Activated CD8-positive, alpha-beta T cell treated with anti-CD3 and anti-CD28 coated beads for 36 hours (primary cell): Measurements from ENCODE around the gene MVB12B. TPM values are rescaled to one million over a fixed set of nuclear protein-coding genes. Genes with fewer than 3 reads are reported as not detected.
"Not testable (repeated sequence)": the region's sequence is repeated elsewhere in the genome, so short reads cannot be mapped to it uniquely, and the experiment has no call there.

Experiments
- ATAC-seq: fragments of 200-7000 bp; cut with Tn5 transposase; one replicate; pipeline ENCODE4 v1.10.0; 2021; ENCODE audit warnings: mild to moderate bottlenecking, moderate library complexity
- CTCF ChIA-PET: fragments of 350-600 bp; sonication (Branson Sonifier 250); formaldehyde crosslinking; loops from one replicate; lab custom pipeline; 2021; ENCODE audit warnings: antibody characterized with exemption; lab: Charles Lee
- POLR2A ChIA-PET: fragments of 350-600 bp; sonication (Branson Sonifier 250); formaldehyde crosslinking; loops from one replicate; lab custom pipeline; 2021; ENCODE audit warnings: antibody characterized with exemption; lab: Charles Lee
- DNase-seq: peaks from one replicate; pipeline ENCODE4 v3.0.0-alpha.2; 2020
- H3K27ac Mint-ChIP-seq: one replicate; pipeline ENCODE4 v1.8.0; 2021; ENCODE audit warnings: mild to moderate bottlenecking, mixed read lengths
- H3K27me3 Mint-ChIP-seq: one replicate; pipeline ENCODE4 v1.8.0; 2021; ENCODE audit warnings: mixed read lengths
- H3K36me3 Mint-ChIP-seq: one replicate; pipeline ENCODE4 v1.8.0; 2021; ENCODE audit warnings: low read depth, mixed read lengths
- H3K4me1 Mint-ChIP-seq: one replicate; pipeline ENCODE4 v1.8.0; 2021; ENCODE audit warnings: low read depth, mixed read lengths
- H3K4me3 Mint-ChIP-seq: one replicate; pipeline ENCODE4 v1.8.0; 2021; ENCODE audit warnings: mild to moderate bottlenecking, moderate library complexity, mixed read lengths
- H3K9me3 Mint-ChIP-seq: one replicate; pipeline ENCODE4 v1.8.0; 2021; ENCODE audit warnings: mixed read lengths
- intact Hi-C: fragments of 100-400 bp; cut with micrococcal nuclease; formaldehyde crosslinking; loops from one replicate; pipeline ENCODE4 v1.10.0; 2022
- total RNA-seq, 2 experiments: library from RNA; stranded (reverse); gene quantifications; one replicate each; pipeline ENCODE4 v1.2.3, GENCODE V29; 2021
- TF ChIP-seq, protein P1 (sequence below): fragments of 200-600 bp; IDR thresholded peaks from one replicate; pipeline ENCODE4 v1.8.0; 2022; ENCODE audit warnings: antibody characterized with exemption, mild to moderate bottlenecking

Gene MVB12B
- total RNA-seq, 2 experiments from 2014 or later: 6.4 to 6.6 TPM

DNA sequence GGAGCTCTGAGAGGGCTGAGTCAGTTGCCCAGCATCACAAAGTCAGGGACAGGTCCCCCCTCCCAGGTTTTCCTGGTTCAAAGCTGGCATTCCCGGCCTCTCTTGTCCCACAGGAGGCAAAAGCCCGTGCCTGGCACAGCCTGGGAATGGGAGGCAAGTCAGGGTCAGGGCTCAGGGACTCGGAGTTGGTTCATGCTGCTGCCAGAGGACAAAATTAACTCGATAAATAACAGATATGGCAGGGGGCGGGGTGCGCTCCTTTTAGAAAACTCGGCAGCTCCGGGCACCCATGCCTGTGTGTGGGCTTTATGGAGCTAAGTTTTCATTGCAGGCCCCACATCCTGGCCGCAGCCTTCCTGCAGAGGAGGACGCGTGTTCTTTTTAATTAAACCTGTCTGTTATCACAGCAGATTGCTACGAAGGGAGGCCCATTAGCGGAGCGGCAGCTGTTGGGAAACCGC, 224.3 kb downstream of the MVB12B start:
- Mint-ChIP-seq H3K27me3 (no peaks in the 10 kb centered on the region), H3K27ac (no peak overlapping the region), H3K4me1 (no peaks in the 10 kb centered on the region), H3K4me3 (no peak overlapping the region), H3K36me3 (no peaks in the 10 kb centered on the region), H3K9me3 (no peaks in the 10 kb centered on the region)
- intact Hi-C loops: no loop called here
- CTCF ChIA-PET: interaction anchor here (0.9 to 10.4 kb wide), 5 partner anchors 12 to 67 kb away, joined by 3 to 198 read pairs (median 3); no protein-coding TSS in a partner anchor
- TF ChIP-seq, protein P1, sequence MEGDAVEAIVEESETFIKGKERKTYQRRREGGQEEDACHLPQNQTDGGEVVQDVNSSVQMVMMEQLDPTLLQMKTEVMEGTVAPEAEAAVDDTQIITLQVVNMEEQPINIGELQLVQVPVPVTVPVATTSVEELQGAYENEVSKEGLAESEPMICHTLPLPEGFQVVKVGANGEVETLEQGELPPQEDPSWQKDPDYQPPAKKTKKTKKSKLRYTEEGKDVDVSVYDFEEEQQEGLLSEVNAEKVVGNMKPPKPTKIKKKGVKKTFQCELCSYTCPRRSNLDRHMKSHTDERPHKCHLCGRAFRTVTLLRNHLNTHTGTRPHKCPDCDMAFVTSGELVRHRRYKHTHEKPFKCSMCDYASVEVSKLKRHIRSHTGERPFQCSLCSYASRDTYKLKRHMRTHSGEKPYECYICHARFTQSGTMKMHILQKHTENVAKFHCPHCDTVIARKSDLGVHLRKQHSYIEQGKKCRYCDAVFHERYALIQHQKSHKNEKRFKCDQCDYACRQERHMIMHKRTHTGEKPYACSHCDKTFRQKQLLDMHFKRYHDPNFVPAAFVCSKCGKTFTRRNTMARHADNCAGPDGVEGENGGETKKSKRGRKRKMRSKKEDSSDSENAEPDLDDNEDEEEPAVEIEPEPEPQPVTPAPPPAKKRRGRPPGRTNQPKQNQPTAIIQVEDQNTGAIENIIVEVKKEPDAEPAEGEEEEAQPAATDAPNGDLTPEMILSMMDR: no peak
- ATAC-seq (no peak), DNase-seq (no peak)
- POLR2A ChIA-PET: no interaction called here

DNA sequence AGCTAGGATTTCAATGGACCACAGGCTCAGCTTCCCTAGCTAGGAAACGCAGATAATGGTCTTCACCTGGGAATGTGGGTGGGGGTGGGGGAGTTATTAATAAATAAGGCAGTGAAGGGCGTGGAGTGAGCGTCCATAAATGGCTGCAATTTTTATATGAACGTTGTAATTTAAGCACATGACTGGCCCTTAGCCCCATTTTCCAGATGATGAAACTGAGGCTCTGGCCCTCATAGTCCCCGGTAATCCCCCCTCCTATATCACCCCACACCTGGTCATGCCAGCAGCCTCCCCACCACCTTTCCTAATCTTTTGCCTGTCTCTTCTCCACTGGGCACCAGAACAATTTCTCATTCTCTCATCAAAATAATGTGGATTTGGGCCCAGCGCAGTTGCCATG, 225.2 kb downstream of the MVB12B start:
- Mint-ChIP-seq H3K4me1 (no peaks in the 10 kb centered on the region), H3K4me3 (no peak overlapping the region), H3K9me3 (no peaks in the 10 kb centered on the region), H3K27me3 (no peaks in the 10 kb centered on the region), H3K36me3 (no peaks in the 10 kb centered on the region), H3K27ac (no peak overlapping the region)
- no peak for DNase-seq
- CTCF ChIA-PET: interaction anchor here (0.6 to 10.4 kb wide), 4 partner anchors 52 to 234 kb away, joined by 3 to 198 read pairs (median 4); no protein-coding TSS in a partner anchor
- intact Hi-C loops: no loop called here
- TF ChIP-seq, protein P1: no peak
- POLR2A ChIA-PET: no interaction called here
- no peak for ATAC-seq

DNA sequence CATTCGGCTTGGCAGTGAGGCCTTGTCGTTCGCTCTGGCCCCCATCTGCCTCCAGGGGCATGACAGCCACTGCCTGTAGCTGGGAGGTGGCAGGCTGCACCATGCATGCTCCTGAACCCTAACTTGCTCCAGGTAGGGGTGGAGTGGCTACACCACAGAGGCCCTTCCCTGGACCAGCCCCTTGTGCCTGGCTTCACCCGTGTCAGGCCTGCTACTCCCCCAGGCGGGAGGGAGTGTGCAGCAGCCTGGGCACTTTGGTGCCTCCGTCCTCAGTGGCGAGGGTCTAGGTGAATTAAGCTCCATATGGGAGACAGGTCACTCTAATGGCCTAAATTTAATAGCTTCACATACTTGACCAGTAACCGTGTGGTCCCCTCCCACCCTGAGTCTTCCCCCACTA, 227.7 kb downstream of the MVB12B start:
- intact Hi-C loops: no loop called here
- Mint-ChIP-seq H3K4me1 (no peaks in the 10 kb centered on the region), H3K4me3 (no peak overlapping the region), H3K27me3 (peaks cover 9% of the 10 kb centered on the region), H3K9me3 (no peaks in the 10 kb centered on the region), H3K36me3 (no peaks in the 10 kb centered on the region), H3K27ac (no peak overlapping the region)
- POLR2A ChIA-PET: no interaction called here
- TF ChIP-seq, protein P1: no peak
- CTCF ChIA-PET: interaction anchor here (1.1 to 10.4 kb wide), 5 partner anchors 30 to 227 kb away, joined by 3 to 198 read pairs (median 7); no protein-coding TSS in a partner anchor
- no peak for DNase-seq
- no peak for ATAC-seq

DNA sequence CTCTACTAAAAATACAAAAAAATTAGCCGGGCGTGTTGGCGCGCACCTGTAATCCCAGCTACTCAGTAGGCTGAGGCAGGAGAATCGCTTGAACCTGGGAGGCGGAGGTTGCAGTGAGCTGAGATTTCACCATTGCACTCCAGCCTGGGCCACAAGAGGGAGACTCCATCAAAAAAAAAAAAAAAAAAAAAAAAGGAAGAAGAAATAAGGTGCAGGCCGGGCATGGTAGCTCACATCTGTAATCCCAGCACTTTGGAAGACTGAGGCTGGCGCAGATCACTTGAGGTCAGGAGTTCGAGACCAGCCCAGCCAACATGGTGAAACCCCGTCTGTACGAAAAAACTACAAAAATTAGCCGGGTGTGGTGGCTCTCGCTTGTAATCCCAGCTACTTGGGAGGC, 228.8 kb downstream of the MVB12B start:
- H3K27me3 Mint-ChIP-seq: peaks cover 16% of the 10 kb centered on the region
- H3K27ac Mint-ChIP-seq, H3K36me3 Mint-ChIP-seq, DNase-seq, POLR2A ChIA-PET, H3K4me3 Mint-ChIP-seq, H3K9me3 Mint-ChIP-seq, ATAC-seq, H3K4me1 Mint-ChIP-seq: not testable (repeated sequence)
- intact Hi-C loops: loop anchor here (5.0 kb wide), 1 partner anchor 38 kb away; no protein-coding TSS in a partner anchor
- CTCF ChIA-PET: interaction anchor here (1.2 to 10.4 kb wide), 4 partner anchors 31 to 64 kb away, joined by 3 to 198 read pairs (median 53); no protein-coding TSS in a partner anchor
